Hypothalamus (tissue), 51 donors: ENCODE results near the gene ZBTB40.
A peak's percentile ranks its signal among the peaks of the same experiment; 100 is the strongest.

Experiments
- DNase-seq, 51 donors: peaks; one replicate each; lab custom pipeline; 2025; lab: John Stamatoyannopoulos, UW

ZBTB40 gene

GRCh38 chr1:22420455-22421053 is 31.1 kb upstream of the ZBTB40 start:
- peak in 49 of 51 donors; percentile 2 to 88 (median 67) for DNase-seq

- no peak for DNase-seq
These were observed 24.9 kb upstream of the ZBTB40 start for GRCh38 chr1:22426781-22427180.

- peak in 1 of 51 donors; percentile 5 for DNase-seq
These were observed 23.0 kb upstream of the ZBTB40 start for GRCh38 chr1:22428672-22429071.

GRCh38 chr1:22431965-22432364 is 19.7 kb upstream of the ZBTB40 start:
- DNase-seq = no peak

- no peak for DNase-seq
These were observed 16.9 kb upstream of the ZBTB40 start for GRCh38 chr1:22434717-22435116.

GRCh38 chr1:22436948-22437347 is 14.7 kb upstream of the ZBTB40 start:
- no peak for DNase-seq

GRCh38 chr1:22437573-22437972 is 14.1 kb upstream of the ZBTB40 start:
- DNase-seq = no peak

- no peak for DNase-seq
These were observed 11.1 kb upstream of the ZBTB40 start for GRCh38 chr1:22440582-22440981.

- DNase-seq = no peak
These were observed 9.3 kb upstream of the ZBTB40 start for GRCh38 chr1:22442212-22442894.

GRCh38 chr1:22443332-22443731 is 8.3 kb upstream of the ZBTB40 start:
- DNase-seq = no peak

GRCh38 chr1:22444856-22445255 is 6.8 kb upstream of the ZBTB40 start:
- no peak for DNase-seq

GRCh38 chr1:22447621-22448111 is 4.0 kb upstream of the ZBTB40 start:
- peak in 1 of 51 donors; percentile 11 for DNase-seq

GRCh38 chr1:22449636-22450035 is 2.0 kb upstream of the ZBTB40 start:
- no peak for DNase-seq

- no peak for DNase-seq
These were observed 1.2 kb upstream of the ZBTB40 start for GRCh38 chr1:22450351-22451021.

GRCh38 chr1:22452481-22452957 is 868 bp downstream of the ZBTB40 start:
- DNase-seq = peak in 27 of 51 donors; percentile 9 to 80 (median 45)

- no peak for DNase-seq
These were observed 1.5 kb downstream of the ZBTB40 start for GRCh38 chr1:22453181-22453580.

- DNase-seq = no peak
These were observed 2.9 kb downstream of the ZBTB40 start for GRCh38 chr1:22454476-22455056.

- no peak for DNase-seq
These were observed 5.7 kb downstream of the ZBTB40 start for GRCh38 chr1:22457345-22457744.

- DNase-seq = no peak
These were observed 6.2 kb downstream of the ZBTB40 start for GRCh38 chr1:22457836-22458235.

- no peak for DNase-seq
These were observed 9.4 kb downstream of the ZBTB40 start for GRCh38 chr1:22461100-22461499.
